MV-4-11 (cell line): ENCODE measurements around the gene EIF3B.
A peak's percentile ranks its signal among the peaks of the same experiment; 100 is the strongest.
"Not testable (repeated sequence)": the region's sequence is repeated elsewhere in the genome, so short reads cannot be mapped to it uniquely, and the experiment has no call there.

ENCODE experiments used
- DNase-seq: peaks from one replicate; lab custom pipeline; 2025; lab: John Stamatoyannopoulos, UW

EIF3B gene

GRCh38 chr7:2354186-2354938 is at the start of gene EIF3B:
TSS of gene EIF3B (plus strand) at chr7:2354827. CDS start at chr7:2354922, 95 bp downstream.
- peak; percentile 84 for DNase-seq

DNA sequence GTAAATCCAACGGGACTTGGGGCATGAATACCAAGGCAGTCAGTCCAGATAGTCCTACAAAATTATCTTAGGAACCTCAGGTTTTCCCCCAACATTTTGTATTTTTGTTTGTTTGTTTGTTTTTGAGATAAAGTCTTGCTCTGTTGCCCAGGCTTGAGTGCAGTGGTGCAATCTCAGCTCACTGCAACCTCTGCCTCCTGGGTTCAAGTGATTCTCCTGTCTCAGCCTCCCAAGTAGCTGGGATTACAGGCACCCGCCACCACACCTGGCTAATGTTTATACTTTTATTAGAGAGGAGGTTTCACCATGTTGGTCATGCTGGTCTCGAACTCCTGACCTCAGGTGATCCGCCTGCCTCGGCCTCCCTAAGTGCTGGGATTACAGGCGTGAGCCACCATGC is 49.4 kb upstream of the EIF3B start:
- not testable (repeated sequence) for DNase-seq

DNA sequence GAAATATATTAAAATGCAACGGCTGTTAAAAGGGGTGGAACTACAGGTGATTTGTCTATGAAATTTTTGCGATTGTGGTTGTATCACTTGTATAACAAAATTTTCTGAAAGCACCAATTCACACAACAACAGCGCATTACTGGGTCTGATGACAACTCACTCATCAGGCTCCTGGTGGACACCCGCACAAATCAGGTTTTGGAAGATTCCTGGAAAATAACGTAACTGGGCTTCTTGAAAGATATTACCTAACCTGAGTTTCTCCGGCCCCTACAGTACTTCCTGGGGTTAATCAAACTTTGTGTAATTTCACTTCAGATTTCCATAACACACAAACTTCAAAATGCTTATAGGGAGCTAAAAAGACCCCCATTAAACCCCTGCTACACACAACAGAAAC is 47.9 kb upstream of the EIF3B start:
- no peak for DNase-seq

- DNase-seq, result peak; percentile 48
Measured at GRCh38 chr7:2307690-2308107, 46.9 kb upstream of the EIF3B start.

DNA sequence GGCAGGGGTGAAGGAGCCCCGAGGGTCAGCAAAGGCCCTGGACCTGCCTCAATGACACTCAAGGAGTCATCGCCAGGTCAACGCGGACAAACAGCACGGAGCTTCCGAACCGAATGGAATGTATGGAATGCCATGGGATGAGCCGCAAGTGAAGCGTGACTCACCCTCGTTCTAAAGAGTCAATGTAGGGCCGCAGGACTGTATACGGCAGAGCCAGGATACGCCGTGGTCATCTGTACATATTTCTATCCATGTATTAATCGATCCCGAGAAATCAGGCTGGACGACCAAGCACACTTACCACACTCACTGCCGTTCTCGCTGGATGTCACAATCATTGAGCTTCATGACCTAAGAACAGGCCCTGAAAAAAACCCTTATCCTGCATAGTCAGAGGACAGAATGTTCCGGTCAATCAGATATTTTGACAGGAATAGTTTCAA is 44.7 kb upstream of the EIF3B start:
- no peak for DNase-seq

GRCh38 chr7:2312267-2312929 is 42.2 kb upstream of the EIF3B start:
- no peak for DNase-seq

- DNase-seq, result no peak
Measured at GRCh38 chr7:2313450-2314208, 41.0 kb upstream of the EIF3B start.

DNA sequence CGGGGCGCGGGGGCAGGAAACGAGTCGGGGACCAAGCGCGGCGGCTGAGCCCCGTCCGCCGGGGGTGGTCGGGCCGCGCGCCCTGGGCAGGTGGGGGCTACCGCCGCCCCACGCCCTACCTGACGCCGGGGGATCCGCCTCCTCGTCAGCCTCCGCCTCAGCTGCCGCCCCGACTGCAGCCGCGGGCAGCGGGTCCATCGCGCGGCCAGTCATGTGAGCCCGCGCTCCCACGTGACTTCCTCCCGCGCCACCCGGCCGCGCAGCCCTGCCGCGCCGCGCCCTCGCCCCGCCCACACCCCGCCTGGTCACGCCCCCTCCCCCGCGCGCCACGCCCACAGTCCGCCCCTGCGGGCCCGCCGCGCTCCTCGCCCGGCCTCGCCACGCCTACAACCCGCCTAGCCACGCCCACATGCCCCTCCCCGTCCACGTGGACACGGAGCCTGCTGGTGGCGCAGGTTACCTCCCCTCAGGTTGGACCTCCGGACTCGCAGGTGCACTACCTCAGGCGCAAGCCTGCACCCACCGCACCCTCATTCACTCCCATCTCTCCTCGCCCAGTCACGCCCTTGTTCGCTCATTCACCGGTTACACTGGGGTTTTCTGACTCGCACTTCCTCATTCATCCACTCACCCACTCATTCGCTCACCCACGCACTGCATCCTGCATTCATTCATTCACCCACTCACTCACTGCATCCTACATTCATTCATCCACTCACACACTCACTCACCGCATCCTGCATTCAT is 40.2 kb upstream of the EIF3B start, which contains the start of gene SNX8:
Gene SNX8, minus strand, starts transcription at position 233 of the 747 bp plus-strand sequence. Its CDS starts 20 bp downstream, at position 213.
- DNase-seq, result peak; percentile 82

DNA sequence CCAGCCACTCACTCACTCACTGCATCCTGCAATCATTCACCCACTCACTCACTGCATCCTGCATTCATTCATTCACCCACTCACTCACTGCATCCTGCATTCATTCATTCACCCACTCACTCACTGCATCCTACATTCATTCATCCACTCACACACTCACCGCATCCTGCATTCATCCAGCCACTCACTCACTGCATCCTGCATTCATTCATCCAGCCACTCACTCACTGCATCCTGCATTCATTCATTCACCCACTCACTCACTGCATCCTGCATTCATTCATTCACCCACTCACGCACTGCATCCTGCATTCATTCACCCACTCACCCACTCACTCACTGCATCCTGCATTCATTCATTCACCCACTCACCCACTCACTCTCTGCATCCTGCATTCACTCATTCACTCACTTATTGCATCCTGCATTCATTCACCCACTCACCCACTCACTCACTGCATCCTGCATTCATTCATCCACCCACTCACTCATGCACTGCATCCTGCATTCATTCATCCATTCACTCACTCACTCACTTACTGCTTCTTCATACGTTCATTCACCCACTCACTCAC is 39.6 kb upstream of the EIF3B start:
- DNase-seq, result not testable (repeated sequence)

DNA sequence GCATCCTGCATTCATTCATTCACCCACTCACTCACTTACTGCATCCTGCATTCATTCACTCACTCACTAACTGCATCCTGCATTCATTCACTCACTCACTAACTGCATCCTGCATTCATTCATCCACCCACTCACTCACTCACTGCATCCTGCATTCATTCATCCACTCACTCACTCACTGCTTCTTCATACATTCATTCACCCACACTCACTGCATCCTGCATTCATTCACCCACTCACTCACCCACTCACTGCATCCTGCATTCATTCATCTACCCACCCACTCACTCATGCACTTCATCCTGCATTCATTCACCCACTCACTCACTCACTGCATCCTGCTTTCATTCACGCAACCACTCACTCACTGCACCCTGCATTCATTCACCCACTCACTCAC is 38.8 kb upstream of the EIF3B start:
- DNase-seq, result no peak

DNA sequence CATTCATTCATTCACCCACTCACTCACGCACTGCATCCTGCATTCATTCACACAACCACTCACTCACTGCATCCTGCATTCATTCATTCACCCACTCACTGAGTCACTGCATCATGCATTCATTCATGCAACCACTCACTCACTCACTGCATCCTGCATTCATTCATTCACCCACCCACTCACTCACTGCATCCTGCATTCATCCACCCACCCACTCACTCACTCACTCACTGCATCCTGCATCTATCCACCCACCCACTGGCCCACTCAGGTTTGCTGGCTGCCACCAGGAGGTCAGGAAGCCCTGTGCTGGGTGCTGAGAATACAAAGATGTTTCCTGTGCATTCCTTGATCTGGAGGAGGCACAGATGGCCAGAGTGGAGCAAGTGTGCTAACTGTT is 38.0 kb upstream of the EIF3B start:
- DNase-seq, result no peak

DNA sequence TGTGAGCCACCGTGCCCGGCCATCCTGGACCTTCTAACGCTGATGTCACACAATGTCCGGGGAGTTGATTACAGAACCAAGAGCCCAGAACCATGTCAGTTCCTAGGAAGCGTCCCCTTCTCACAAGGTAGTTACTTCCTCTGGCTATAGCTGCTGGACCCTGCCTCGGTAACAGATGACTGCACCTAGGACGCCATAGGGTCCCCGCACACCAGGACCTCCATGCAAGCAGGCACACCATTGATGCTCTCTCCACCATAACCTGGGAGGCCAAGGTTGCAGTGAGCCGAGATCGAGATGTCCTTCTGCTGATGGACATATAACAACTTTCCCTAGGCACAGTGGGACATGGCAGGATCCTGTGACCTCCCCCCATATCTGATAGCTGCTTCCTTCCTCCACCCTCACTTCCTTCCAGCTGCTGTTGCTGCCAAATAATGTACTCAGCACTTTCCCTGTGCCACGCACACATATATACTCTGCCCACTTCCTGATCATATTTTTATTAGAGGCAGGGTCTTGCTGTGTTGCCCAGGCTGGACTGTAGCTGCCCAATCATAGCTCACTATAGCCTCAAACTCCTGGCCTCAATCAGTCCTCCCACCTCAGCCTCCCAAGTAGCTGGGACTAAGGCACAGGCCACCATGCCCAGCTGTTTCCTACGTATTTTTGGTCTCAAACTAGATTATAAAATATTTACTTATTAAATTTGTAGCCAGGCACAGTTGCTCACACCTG is 36.9 kb upstream of the EIF3B start:
- DNase-seq, result no peak

- DNase-seq, result no peak
Measured at GRCh38 chr7:2321020-2321419, 33.6 kb upstream of the EIF3B start.

- DNase-seq, result peak; percentile 92
Measured at GRCh38 chr7:2325162-2325561, 29.5 kb upstream of the EIF3B start.

- peak; percentile 38 for DNase-seq
Measured at GRCh38 chr7:2326951-2327350, 27.7 kb upstream of the EIF3B start.

- no peak for DNase-seq
Measured at GRCh38 chr7:2330493-2330892, 24.1 kb upstream of the EIF3B start.

GRCh38 chr7:2331707-2332106 is 22.9 kb upstream of the EIF3B start:
- no peak for DNase-seq

DNA sequence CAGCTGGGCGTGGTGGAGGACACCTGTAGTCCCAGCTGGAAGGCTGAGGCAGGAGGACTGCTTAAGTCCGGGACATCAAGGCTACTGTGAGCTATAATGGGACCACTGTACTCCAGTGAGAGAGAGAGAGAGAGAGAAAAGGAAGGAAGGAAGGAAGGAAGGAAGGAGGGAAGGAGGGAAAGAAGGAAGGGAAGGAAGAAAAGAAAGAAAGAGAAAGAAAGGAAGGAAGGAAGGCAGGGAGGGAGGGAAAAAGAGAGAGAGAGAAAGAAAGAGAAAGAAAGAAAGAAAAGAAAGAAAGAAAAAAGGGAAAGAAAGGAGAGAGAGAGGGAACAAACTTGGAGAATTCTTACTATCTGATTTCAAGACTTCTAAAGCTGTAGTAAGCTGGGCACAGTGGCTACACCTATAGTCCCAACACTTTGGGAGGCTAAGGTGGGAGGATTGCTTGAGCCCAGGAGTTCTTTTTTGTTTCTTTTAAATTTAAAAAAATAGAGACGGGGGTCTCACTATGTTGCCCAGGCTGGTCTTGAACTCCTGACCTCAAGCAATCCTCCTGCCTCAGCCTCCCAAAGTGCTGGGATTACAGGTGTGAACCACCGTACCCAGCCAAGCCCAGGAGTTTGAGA is 21.9 kb upstream of the EIF3B start:
- DNase-seq, result not testable (repeated sequence)

DNA sequence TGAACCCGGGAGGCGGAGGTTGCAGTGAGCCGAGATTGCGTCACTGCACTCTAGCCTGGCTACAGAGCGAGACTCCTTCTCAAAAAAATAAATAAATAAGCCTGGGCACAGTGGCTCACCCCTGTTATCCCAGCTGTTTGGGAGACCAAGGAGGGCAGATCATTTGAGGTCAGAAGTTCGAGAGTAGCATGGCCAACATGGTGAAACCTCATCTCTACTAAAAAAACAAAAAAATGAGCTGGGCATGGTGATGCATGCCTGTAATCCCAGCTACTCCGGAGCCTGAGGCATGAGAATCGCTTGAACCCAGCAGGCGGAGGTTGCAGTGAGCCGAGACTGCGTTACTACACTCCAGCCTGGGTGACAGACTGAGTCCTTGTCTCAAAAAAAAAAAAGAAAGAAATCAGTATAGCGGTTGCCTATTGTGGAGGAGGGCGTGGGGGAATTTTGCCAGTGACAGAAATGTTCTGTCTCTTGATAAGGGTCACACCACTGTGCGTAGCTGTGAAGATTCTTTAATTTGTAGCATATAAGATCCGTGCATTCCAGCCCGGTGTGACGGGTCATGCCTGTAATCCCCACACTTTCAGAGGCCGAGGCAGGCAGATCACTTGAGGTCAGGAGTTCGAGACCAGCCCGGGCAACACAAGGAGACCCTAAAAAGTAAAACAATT is 17.9 kb upstream of the EIF3B start:
- no peak for DNase-seq
